GM18870 (cell line): ENCODE results near the gene SMDT1.
"Not testable (repeated sequence)": the region's sequence is repeated elsewhere in the genome, so short reads cannot be mapped to it uniquely, and the experiment has no call there.

ENCODE experiments used
- ATAC-seq: cut with Tn5 transposase; IDR thresholded peaks from one replicate; pipeline ENCODE4 v1.9.1; 2021; ENCODE audit warnings: moderate library complexity; ENCODE audit not compliant: unreplicated experiment

The SMDT1 gene

GRCh38 chr22:42070517-42071422, 8.7 kb upstream of the SMDT1 start, which contains the start of gene NAGA:
Gene NAGA (minus strand): TSS chr22:42070812. CDS start chr22:42070297, 515 bp downstream.
- peak; percentile 79 for ATAC-seq

DNA sequence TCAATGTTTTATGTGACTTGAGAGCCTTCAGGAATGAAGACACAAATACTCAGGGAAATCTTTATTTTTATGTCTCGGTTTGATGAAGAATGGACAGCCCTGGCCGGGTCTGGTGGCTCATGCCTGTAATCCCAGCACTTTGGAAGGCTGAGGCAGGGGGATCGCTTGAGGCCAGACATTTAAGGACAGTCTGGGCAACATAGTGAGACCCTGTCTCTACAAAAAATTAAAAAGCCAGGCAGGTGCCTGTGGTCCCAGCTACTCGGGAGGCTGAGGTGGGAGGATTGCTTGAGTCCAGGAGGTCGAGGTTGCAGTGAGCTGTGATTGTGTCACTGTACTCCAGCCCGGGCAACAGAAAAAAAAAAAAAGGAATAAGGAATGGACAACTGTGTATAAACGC, 8.0 kb upstream of the SMDT1 start:
- ATAC-seq: not testable (repeated sequence)

DNA sequence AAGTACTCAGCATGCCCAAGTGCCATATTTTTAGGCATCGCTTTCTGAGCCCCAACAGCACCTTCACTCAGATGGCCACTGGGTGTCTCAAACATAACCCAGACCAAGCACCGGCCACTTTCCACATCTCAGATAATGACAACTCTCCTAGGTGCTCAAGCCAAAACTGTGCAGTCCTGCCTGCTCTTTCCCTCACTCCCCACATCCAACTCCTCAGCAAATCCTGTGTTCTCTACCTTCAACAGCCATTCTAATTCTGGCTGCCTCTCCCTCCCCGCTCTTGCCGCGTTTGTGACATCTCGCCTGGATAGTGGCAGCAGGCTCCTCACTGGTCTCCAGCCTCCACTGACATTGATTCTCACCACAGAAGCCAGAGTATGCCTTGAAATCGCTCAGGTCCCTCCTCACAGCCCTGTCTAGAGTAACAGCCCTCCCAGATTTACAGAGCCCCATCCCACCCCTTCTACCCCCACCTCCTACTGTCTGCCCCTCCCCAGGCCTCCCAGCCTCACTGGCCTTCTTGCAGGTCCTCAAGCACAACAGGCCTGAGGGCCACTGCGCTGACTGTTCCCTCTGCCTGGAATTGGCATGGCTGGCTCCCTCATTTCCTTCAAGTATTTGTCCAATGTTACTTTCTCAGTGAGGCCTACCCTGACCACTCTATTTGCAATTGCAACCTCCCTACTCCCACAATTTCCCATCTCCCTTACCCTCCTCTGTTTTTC, 6.7 kb upstream of the SMDT1 start:
- no peak for ATAC-seq

DNA sequence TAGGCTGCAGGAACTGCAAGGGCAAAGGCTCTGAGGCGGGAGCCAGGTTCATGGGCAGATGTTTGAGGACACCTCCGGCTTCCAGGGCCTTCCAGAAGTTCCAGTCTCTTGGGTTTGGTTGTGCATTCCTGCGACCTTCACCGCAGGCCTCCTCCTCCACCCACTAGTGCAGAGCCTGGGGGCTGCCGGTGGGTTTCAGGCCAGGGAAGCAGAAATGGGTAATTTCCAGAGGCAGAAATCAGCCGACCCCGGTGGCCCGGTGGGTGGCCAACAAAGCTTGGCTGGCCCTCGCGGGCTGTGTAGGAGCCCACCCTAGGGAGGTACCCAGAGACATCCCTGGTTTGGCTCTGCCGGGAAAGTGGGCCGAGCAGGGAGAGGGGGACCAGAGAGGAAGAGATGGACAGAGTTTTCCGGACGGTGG, 5.9 kb upstream of the SMDT1 start:
- ATAC-seq: no peak

DNA sequence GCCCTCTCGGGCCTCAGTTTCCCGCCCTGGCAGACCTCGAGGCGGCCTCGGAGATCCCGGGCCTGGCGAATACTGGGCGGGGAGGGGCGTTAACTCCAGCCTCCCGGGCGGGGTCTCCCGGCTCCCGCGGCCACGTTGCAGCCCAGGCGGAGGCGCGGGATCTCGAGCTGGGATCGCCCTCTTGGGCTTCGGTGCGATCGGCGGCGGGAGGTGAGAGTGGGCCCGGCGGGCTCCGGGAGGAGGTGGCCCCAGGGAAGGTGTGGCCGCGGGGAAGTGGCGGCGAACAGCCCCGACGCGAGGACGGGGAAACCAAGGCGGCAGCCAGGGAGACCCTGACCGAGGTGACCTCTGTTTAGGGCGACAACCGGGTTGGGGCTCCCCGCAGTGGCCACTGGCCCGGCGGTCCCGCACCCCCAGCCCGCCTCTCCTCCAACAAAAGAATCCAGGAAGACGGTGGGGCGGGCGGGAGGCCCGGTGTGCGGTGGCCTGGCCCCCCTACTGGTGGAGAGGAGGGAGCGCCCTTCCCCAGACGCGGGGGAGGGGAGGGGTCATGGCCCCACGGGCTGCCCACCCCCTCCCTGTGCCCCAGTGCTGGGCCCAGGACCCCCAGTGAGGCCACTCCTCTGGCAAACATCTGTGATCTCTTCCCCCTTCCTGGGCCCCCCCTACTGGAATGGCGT, 5.2 kb upstream of the SMDT1 start, which contains the start of gene PHETA2:
Gene PHETA2, plus strand, starts transcription at position 117 of the 680 bp plus-strand sequence. CDS start 3,046 bp downstream, outside the sequence.
- ATAC-seq: no peak

DNA sequence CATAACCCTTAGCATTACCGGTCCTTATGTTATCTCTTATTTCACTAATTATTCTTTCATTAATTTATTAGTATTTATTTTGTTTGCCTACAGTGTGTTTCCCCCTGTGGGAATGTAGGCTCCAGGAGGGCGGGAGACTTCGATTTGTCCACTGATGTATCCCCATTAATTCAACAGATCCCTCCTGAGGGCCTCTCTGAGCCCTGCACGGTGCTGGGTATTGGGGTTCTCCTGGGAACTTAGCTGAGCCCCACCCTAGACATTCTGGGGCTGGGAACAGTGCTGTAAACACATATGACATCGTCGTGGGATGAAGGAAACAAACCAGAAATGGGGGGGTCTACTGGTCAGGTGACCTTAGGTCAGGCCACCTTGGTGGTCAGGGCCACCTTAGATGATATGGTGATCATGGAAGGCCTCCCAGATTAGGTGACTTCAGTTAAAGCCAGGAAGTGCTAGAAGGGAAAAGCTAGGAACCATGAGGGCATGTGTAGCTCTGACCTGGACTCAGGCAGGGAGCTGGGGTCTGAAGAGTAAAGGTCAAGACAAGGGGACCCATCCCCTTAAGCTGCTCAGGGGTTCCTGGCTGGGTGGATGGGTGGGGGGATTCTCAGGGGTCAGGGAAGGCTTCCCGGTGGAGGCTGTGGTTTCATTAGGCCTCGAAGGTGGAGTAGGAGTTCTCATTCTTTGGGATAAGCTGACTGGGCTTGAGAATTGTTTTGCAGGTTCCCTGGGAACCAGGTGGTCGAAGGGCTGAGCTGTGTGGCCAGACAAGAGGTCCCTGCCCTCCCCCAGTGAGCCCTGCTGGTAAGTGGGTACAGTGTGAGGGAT, 4.4 kb upstream of the SMDT1 start:
- no peak for ATAC-seq

GRCh38 chr22:42076764-42077485, 2.6 kb upstream of the SMDT1 start:
- no peak for ATAC-seq

- no peak for ATAC-seq
Measured at GRCh38 chr22:42077486-42078125, 1.9 kb upstream of the SMDT1 start.

- ATAC-seq: no peak
Measured at GRCh38 chr22:42078469-42079318, 806 bp upstream of the SMDT1 start.

DNA sequence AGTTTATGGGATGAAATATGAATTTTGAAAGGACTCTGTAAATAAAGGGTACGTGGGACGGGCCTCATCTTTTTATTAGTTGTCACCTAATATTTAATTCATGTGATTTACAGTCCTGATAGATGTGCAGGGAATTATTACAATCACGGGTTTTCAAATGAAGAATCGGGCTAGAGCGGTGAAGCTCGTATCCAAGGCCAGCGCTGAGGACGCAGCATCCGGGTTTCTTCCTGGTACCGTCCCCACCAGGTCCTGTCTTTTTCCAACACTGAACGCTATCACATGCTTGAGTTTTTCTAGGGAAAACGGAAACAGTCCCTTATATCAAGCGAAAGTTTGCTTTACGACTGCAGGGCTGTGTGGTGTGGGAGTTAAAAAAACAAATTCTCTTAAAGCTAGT, 787 bp downstream of the SMDT1 start:
- ATAC-seq: no peak

DNA sequence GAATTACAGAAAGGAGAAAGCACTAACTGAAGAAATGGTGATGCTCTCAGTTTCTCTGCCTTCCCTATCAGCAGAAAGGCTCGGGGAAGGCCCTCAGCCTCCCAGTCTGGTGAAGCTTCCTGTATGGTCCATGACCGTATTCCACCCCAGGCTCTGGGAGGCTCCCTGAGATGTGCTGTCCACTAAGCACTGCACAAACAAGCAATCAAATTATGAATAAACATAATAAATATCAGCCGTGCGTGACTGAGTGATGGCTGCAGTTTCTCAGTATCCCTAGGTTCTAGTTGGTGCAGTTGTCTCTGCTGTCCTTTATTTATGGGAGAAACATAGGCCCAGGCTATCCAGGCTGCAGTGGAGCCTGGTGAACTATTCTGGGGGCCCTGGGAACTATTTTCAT, 3.6 kb downstream of the SMDT1 start:
- no peak for ATAC-seq

- ATAC-seq: no peak
Measured at GRCh38 chr22:42084874-42085273, 5.4 kb downstream of the SMDT1 start.

- ATAC-seq: no peak
Measured at GRCh38 chr22:42086051-42086450, 6.6 kb downstream of the SMDT1 start.

DNA sequence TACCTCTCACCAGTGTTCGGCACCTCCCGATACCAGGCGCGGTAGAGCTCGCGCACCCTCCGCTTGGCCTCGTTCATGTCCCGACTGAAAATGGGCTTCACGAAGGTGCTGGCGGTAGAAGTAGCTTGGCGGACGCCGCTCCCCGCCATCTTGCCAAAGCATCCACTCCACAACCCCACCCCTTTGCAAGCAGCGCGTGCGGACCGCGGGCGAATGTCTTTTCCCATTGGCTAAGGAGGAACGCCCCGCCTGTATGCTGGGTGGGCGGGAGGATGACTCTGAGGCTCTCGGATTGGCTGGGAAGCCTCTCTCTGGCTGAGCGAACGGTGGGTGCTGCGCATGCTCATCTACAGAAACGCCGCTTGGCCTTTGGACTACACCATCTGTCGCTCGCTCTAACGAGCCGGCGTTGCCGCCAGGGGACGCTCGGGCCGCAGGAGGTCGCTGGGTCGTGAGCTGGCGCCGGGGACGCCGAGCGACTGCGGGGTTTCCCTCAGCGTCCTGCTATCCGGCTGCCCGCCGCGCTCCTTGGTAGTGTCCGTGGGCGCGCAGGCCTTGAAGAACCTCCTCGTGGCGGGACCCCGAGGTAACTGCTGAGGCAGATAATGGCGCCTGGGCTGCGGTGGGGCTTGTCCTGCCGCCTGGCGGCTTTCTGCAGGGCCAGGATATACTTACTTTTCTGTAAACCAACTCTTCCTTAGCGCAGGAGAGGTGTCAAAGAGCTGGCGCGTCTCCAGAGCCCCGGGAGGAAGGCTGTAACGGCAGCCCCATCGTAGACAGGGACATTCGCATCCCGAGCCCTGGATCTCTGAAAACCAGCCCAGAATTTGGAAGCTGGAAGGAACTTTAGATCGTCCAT, 11.3 kb downstream of the SMDT1 start, which contains the start of gene NDUFA6:
Gene NDUFA6, minus strand, starts transcription at position 177 of the 859 bp plus-strand sequence. Its CDS starts 28 bp downstream, at position 149.
- peak; percentile 93 for ATAC-seq

GRCh38 chr22:42091455-42091782, 11.9 kb downstream of the SMDT1 start:
- ATAC-seq: no peak

DNA sequence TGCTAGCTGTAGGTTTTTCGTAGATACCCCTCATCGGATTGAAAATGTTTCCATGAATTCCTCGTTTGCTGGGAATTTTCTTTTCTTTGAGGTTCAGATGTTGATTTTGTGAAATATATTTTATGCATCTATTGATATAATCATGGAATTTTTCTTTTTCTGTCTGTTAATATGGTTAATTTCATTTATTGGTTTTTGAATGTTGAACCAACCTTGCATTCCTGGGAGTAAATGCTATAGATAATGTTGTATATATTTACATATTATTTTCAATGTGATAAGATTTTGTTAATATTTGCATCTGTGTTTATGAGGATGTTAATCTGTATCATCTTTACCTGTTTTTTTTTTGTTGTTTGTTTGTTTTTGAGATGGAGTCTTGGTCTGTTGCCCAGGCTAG, 21.7 kb downstream of the SMDT1 start:
- ATAC-seq: no peak

DNA sequence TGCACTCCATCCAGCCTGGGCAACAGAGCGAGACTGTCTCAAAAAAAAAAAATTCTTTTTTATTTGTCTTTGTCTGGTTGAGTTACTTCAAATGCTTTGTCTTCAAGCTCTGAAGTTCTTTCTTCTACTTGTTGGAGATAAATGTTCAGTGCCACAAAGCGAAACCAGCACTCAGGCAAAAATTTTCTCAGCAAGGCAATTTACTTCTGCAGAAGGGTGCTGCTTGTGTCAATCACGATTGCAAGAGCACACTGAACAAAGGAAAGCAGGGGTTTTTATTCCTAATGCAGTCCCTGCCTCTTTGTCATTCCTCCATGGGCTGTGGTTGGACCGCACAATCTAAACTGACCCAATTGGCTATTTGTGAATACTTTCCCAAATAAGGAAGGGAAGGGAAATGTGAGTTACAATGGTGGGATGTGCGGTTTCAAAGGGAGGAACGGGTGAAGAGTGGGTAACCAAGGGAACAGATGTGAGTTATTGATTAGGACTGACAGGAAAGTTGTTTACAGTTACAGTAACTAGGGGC, 24.9 kb downstream of the SMDT1 start:
- not testable (repeated sequence) for ATAC-seq
